Right lobe of liver (tissue), 4 donors: Measurements from ENCODE around the gene HOXB4.

ENCODE experiments used
- CTCF ChIP-seq, 4 donors: fragments of 200-600 bp in 3 of 4; fragments of 450-650 bp in 1 of 4; IDR thresholded peaks; one replicate each; pipeline versions ENCODE4 v1.5.1 to v1.8.0; 2016 to 2022; ENCODE audit warnings: antibody characterized with exemption in 4 of 4, mild to moderate bottlenecking in 2 of 4
- POLR2A ChIP-seq: fragments of 450-650 bp; IDR thresholded peaks from one replicate; pipeline ENCODE4 v1.6.1; 2017; ENCODE audit warnings: antibody characterized with exemption, mild to moderate bottlenecking
- donor health status: DM: no; HTN: no; CAD: no.
- donor health status: DM: no; HTN: no; CAD: no.
- donor health status: DM: no; HTN: yes; CAD: no.

GRCh38 chr17:48558831-48559121 is 19.4 kb downstream of the HOXB4 start:
- TF ChIP-seq CTCF (IDR thresholded peaks at IDR 0.05) (no peak), POLR2A (no peak)
